ENCODE data around the gene KIF13A. TPM values are rescaled to one million over a fixed set of nuclear protein-coding genes. Genes with fewer than 3 reads are reported as not detected.

Gene KIF13A
- total RNA-seq, 1 donor from 2014 or later: 57.7 TPM

DNA sequence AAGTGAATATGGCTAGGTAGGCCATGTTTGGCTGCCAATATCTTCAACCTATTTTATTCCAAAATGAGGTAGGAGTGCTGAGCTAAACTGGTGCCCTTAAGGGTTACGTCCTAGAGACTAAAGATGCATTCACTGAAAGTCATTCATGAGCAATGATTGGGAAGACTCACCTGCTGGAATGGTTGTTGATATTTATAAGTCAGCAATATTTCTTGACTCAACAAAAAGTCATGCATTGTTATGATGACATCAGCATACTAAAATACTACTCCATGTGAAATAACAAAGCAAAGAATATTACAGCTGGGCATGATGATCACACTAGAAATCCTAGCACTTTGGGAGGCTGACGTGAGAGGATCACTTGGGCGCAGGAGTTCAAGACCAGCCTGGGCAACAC, 263.1 kb downstream of the KIF13A start:
- DNase-seq (ENCODE audit: low spot score): no peak

DNA sequence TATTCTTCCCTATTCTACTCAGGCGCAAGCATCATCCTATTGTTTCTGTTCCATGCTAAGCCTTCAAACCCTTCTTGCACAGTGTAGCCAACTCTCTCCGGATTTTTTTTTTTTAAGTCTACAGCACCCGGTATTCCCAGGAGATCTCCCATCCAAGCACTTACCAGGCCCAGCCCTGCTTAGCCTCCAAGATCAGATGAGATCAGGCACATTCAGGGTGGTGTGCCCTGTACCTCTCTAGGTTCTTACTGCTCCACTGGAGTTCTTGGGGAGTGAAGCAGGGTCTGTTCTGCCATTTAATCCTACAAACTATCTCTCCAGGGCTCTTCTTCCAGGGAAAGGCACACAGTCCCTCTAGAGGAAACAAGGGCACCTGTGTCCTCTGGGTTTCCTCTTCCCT, 265.8 kb downstream of the KIF13A start:
- DNase-seq (ENCODE audit: low spot score): no peak

DNA sequence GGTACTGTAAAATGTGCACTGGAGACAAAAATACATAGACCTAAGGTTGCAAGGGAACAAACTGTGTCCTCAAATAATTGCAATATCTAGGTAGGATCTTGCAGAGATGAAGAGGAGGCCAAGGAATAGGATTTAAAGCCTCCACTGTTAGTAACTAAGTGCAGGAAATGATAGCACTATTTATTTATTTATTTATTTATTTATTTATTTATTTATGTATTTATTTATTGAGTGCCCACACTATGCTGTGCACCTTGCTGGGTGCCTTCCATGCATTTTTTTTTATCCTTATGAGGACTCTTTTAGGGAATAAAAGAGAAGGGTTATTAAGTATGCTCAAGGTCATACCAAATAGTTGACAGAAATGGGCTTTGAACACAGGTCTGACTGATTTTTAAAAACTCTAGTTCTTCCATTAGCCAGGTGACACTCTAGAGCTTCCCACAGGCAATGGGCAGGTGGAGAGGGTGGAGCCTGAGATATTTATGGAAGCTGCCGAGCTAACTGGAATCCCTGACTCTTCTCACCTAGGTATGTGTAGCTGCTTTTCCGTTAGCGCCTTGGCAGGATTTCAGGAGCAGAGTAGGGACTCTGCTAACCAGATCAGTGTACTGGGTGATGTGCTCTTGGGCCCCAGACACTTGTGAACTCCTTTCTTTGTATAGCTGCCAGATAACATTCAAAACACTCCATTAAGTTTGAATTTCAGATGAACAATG, 268.0 kb downstream of the KIF13A start:
- DNase-seq (ENCODE audit: low spot score): no peak

DNA sequence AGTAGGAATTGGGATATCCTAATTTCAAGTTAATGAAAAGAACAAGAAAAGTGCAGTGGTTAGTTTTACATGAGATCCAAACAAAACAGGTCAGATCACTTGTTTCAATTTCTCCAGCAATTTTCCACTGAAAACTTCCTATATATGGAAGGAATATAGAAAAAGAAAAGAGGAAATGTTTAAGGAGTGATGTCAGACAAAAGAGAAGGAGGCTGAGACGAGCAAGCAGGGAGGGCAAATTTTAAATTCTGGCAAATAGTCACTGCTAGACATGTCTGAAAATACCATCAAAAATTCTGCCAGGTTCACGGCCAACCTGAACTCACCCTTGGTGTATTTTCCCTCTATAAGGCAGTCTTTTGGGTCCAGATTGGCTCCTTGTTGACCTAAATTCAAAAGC, 271.2 kb downstream of the KIF13A start:
- DNase-seq (ENCODE audit: low spot score): no peak

DNA sequence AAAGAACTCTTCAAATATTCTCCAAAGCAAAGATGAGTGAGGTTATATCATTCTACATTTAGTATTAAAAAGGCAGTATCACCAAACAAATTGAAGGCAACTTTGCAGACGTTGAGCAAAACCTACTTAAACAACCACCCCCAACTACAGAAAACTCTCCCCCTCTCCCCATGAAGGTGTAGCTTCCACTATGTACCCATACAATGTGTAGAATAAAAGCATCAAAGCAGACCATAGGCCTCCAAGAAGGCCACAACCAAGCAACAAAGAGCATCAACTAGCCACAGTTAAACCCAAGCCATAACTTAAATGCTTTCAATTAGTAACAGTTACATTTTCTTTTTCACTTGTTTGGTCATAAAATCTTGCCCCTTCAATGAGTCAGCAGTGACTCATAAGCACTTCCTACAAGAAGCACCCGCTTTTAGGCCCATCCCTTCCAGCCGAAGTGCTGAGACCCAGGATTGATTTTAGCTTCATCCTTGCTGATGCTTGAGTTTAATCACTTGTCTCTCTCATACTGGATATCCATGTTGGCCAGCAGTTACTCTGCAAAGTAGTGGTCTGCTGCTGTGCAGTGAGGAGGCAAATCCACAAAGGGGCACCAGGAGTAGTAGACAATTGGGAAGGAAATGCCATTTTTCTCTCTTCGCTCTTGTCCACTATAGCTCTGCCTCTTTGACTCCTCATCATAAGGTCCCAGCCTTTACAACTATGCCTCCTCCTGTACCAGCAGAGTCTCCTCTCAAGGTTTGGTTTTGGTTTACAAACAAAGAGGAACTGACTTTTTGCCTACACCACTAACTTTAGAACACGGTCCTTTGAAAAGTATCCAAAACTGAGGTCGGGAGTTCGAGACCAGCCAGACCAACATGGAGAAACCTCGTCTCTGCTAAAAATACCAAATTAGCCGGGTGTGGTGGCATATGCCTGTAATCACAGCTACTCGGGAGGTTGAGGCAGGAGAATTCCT, 272.3 kb downstream of the KIF13A start:
- DNase-seq (ENCODE audit: low spot score): no peak

DNA sequence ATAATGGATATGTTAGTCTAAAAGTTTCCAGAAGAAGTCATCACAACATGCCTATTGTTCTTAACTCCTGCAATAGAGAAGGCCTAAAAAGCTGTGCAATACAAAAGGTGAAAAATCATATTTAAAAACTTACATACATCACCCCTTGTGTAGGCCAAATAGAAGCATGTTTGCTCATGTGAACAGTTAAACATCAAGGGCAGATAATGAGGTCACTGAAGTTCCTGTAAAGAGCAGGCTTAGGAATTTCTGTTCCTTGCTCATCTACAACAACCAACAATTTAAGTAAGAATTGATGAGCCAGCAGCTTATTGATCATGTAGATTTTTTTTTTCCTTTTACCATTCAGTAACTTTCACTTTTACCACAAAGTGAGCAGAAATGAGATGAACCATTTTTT, 273.3 kb downstream of the KIF13A start:
- no peak for DNase-seq (ENCODE audit: low spot score)

DNA sequence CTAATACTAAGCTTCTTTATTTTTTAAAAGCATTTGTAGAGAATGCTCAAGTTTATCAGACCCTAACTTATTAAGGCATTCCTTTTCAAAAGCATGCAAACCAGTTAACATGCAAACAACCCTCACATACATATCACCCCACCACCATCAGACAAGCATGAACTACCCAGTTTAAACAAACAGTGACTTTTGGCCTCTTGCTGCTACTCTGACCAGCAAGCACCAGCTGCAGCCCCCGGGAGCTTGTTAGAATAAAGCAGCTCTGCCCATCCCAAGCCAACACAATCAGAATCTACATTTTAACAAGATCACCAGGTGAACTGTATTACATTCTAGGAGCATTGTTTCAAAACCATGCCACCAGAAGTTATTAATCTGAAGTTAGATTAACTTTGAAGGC, 274.9 kb downstream of the KIF13A start:
- no peak for DNase-seq (ENCODE audit: low spot score)

DNA sequence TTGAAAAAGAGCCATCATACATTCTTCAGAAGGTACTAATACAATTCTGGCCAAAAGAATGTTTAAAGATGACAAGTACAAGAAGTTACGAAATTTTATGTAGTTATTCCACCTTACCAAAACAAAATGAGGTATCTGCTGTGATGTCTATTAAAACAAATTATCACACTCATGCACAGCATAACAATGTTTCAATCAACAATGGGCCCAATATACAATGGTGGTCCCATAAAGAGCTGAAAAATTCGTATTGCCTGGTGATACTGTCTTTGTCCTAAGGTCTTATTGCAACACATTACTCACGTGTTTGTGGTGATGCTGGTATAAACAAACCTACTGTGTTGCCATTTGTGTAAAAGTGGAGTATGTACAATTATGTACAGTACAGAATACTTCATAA, 277.1 kb downstream of the KIF13A start:
- no peak for DNase-seq (ENCODE audit: low spot score)

DNA sequence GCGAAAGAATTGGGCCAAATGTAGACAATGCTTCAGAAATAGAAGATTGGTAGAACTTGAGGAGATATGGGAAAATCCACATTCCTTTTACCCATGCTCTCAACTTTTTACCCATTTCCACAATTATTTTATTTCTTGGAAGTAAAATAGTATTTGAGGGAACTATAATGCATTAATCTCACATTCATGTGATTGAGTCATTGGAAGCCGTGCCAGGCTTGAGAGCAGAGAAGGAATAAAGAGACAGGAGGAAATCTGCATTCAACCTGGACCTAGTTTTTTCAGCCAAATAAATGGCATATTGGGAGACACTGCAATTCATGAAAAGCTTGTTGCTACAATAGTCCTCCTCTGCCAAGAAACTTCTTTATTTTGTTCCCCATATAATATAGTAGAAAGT, 278.0 kb downstream of the KIF13A start:
- DNase-seq (ENCODE audit: low spot score): no peak

Other genes starting within 250 kb of the KIF13A start
- gene NHLRC1, start 135.0 kb upstream of the KIF13A start, total RNA-seq: 4.1 TPM
- 9.5 TPM for gene TPMT, start 167.4 kb upstream of the KIF13A start, total RNA-seq
- gene KDM1B, start 167.8 kb upstream of the KIF13A start, total RNA-seq: 18.8 TPM

Measured in ureter (tissue), 1 donor.